ENCODE measurements around the gene LOX. TPM values are rescaled to one million over a fixed set of nuclear protein-coding genes. Genes with fewer than 3 reads are reported as not detected.

Gene LOX
- total RNA-seq, 1 experiment from 2014 or later: 2.3 TPM

- no peaks in the 10 kb centered on the region for H3K27me3 ChIP-seq
- no peak for DNase-seq
- no peak overlapping the region for H3K4me3 ChIP-seq
- H3K27ac ChIP-seq: no peak overlapping the region
- no peaks in the 10 kb centered on the region for H3K36me3 ChIP-seq
- no peaks in the 10 kb centered on the region for H3K4me1 ChIP-seq
- no peaks in the 10 kb centered on the region for H3K9me3 ChIP-seq (replicated peaks)
These were observed 3.5 kb upstream of the LOX start for GRCh38 chr5:122081541-122081940.

- no peaks in the 10 kb centered on the region for H3K36me3 ChIP-seq
- H3K27me3 ChIP-seq: no peaks in the 10 kb centered on the region
- peak; percentile 19 to 41 for DNase-seq
- peak overlapping the region; percentile 59 for H3K4me3 ChIP-seq
- no peaks in the 10 kb centered on the region for H3K9me3 ChIP-seq (replicated peaks)
- peak overlapping the region; percentile 26; the same call in 1 of the 2 replicates for H3K27ac ChIP-seq
- no peaks in the 10 kb centered on the region for H3K4me1 ChIP-seq
These were observed 518 bp downstream of the LOX start for GRCh38 chr5:122077366-122078115.

GRCh38 chr5:122076669-122077365 lies 1.2 kb downstream of the LOX start:
- DNase-seq: peak; percentile 69 to 78
- H3K36me3 ChIP-seq: no peaks in the 10 kb centered on the region
- no peak overlapping the region; the same call in 1 of the 2 replicates for H3K27ac ChIP-seq
- H3K4me3 ChIP-seq: peak overlapping the region; percentile 59
- H3K4me1 ChIP-seq: no peaks in the 10 kb centered on the region
- H3K9me3 ChIP-seq (replicated peaks): no peaks in the 10 kb centered on the region
- no peaks in the 10 kb centered on the region for H3K27me3 ChIP-seq

GRCh38 chr5:122076050-122076461 lies 2.0 kb downstream of the LOX start:
- H3K27ac ChIP-seq: no peak overlapping the region
- peak overlapping the region; percentile 59 for H3K4me3 ChIP-seq
- H3K36me3 ChIP-seq: no peaks in the 10 kb centered on the region
- no peak for DNase-seq
- no peaks in the 10 kb centered on the region for H3K27me3 ChIP-seq
- H3K4me1 ChIP-seq: no peaks in the 10 kb centered on the region
- no peaks in the 10 kb centered on the region for H3K9me3 ChIP-seq (replicated peaks)

- no peaks in the 10 kb centered on the region for H3K36me3 ChIP-seq
- H3K9me3 ChIP-seq (replicated peaks): no peaks in the 10 kb centered on the region
- H3K4me3 ChIP-seq: no peak overlapping the region
- H3K27ac ChIP-seq: no peak overlapping the region
- H3K4me1 ChIP-seq: no peaks in the 10 kb centered on the region
- DNase-seq: no peak
- H3K27me3 ChIP-seq: no peaks in the 10 kb centered on the region
These were observed 4.2 kb downstream of the LOX start for GRCh38 chr5:122073864-122074263.

GRCh38 chr5:122073018-122073417 lies 5.0 kb downstream of the LOX start:
- Histone ChIP-seq H3K36me3 (no peaks in the 10 kb centered on the region), H3K27me3 (no peaks in the 10 kb centered on the region), H3K4me3 (no peak overlapping the region), H3K9me3 (replicated peaks) (no peaks in the 10 kb centered on the region), H3K4me1 (no peaks in the 10 kb centered on the region), H3K27ac (no peak overlapping the region)
- DNase-seq: no peak

GRCh38 chr5:122067390-122067789 lies 10.7 kb downstream of the LOX start:
- Histone ChIP-seq H3K4me1 (no peaks in the 10 kb centered on the region), H3K27me3 (no peaks in the 10 kb centered on the region), H3K9me3 (replicated peaks) (no peaks in the 10 kb centered on the region), H3K36me3 (no peaks in the 10 kb centered on the region), H3K4me3 (no peak overlapping the region), H3K27ac (no peak overlapping the region)
- DNase-seq: peak; percentile 8 to 33

- H3K9me3 ChIP-seq (replicated peaks): no peaks in the 10 kb centered on the region
- DNase-seq: no peak
- no peaks in the 10 kb centered on the region for H3K36me3 ChIP-seq
These were observed 13.1 kb downstream of the LOX start for GRCh38 chr5:122064992-122065391.

GRCh38 chr5:122063836-122064235 lies 14.2 kb downstream of the LOX start:
- no peak overlapping the region for H3K27ac ChIP-seq
- no peaks in the 10 kb centered on the region for H3K9me3 ChIP-seq (replicated peaks)
- H3K4me3 ChIP-seq: no peak overlapping the region
- no peaks in the 10 kb centered on the region for H3K36me3 ChIP-seq
- no peaks in the 10 kb centered on the region for H3K4me1 ChIP-seq
- H3K27me3 ChIP-seq: no peaks in the 10 kb centered on the region
- no peak for DNase-seq

More at GRCh38 chr5:122064992-122065391, 13.1 kb downstream of the LOX start:
- Histone ChIP-seq H3K4me3 (no peak overlapping the region), H3K27me3 (no peaks in the 10 kb centered on the region), H3K4me1 (no peaks in the 10 kb centered on the region), H3K27ac (no peak overlapping the region)

- Histone ChIP-seq H3K4me3 (no peak overlapping the region), H3K36me3 (no peaks in the 10 kb centered on the region), H3K27ac (no peak overlapping the region), H3K4me1 (no peaks in the 10 kb centered on the region), H3K27me3 (no peaks in the 10 kb centered on the region), H3K9me3 (replicated peaks) (no peaks in the 10 kb centered on the region)
- DNase-seq: no peak
These were observed 15.9 kb downstream of the LOX start for GRCh38 chr5:122062205-122062604.

- Histone ChIP-seq H3K36me3 (no peaks in the 10 kb centered on the region), H3K27me3 (no peaks in the 10 kb centered on the region), H3K4me1 (no peaks in the 10 kb centered on the region), H3K27ac (no peak overlapping the region), H3K9me3 (replicated peaks) (peaks cover under 1% of the 10 kb centered on the region; the same call in 1 of the 2 replicates), H3K4me3 (no peak overlapping the region)
- no peak for DNase-seq
These were observed 21.1 kb downstream of the LOX start for GRCh38 chr5:122056913-122057312.

- Histone ChIP-seq H3K4me3 (no peak overlapping the region), H3K27me3 (no peaks in the 10 kb centered on the region), H3K4me1 (no peaks in the 10 kb centered on the region), H3K9me3 (replicated peaks) (peaks cover 5% of the 10 kb centered on the region; the same call in 1 of the 2 replicates), H3K27ac (no peak overlapping the region), H3K36me3 (no peaks in the 10 kb centered on the region)
- DNase-seq: no peak
These were observed 23.8 kb downstream of the LOX start for GRCh38 chr5:122054266-122054665.

GRCh38 chr5:122053181-122054109 lies 24.6 kb downstream of the LOX start:
- H3K27ac ChIP-seq: no peak overlapping the region
- no peaks in the 10 kb centered on the region for H3K36me3 ChIP-seq
- H3K4me1 ChIP-seq: no peaks in the 10 kb centered on the region
- no peak for DNase-seq
- peaks cover 5% of the 10 kb centered on the region; the same call in 1 of the 2 replicates for H3K9me3 ChIP-seq (replicated peaks)
- no peaks in the 10 kb centered on the region for H3K27me3 ChIP-seq
- H3K4me3 ChIP-seq: no peak overlapping the region

- Histone ChIP-seq H3K27ac (no peak overlapping the region), H3K36me3 (no peaks in the 10 kb centered on the region), H3K27me3 (no peaks in the 10 kb centered on the region), H3K4me1 (no peaks in the 10 kb centered on the region), H3K4me3 (no peak overlapping the region), H3K9me3 (replicated peaks) (peaks cover 5% of the 10 kb centered on the region; the same call in 1 of the 2 replicates)
- no peak for DNase-seq
These were observed 26.5 kb downstream of the LOX start for GRCh38 chr5:122051569-122051968.

Data from SJCRH30 (cell line).